Testis (tissue), 2 donors: ENCODE measurements around the gene RCAN2.

Experiments
- CTCF ChIP-seq, 3 experiments: fragments of 450-650 bp in 2 of 3; fragments of 200-600 bp in 1 of 3; sonication (generic) in 1 of 3; IDR thresholded peaks; one replicate each; pipeline ENCODE4 v1.5.1; 2016 to 2019; ENCODE audit warnings: antibody characterized with exemption in 3 of 3, mild to moderate bottlenecking in 2 of 3, moderate library complexity in 1 of 3
- POLR2A ChIP-seq: fragments of 450-650 bp; IDR thresholded peaks from one replicate; pipeline ENCODE4 v1.6.1; 2017; ENCODE audit warnings: antibody characterized with exemption, mild to moderate bottlenecking, moderate library complexity

- TF ChIP-seq CTCF (IDR thresholded peaks at IDR 0.05) (no peak), POLR2A (no peak)
Measured at GRCh38 chr6:46288835-46289234, 202.4 kb downstream of the RCAN2 start.
